ENCODE data around the gene STX18. TPM values are rescaled to one million over a fixed set of nuclear protein-coding genes. Genes with fewer than 3 reads are reported as not detected.
A peak's percentile ranks its signal among the peaks of the same experiment; 100 is the strongest.
"Not testable (repeated sequence)": the region's sequence is repeated elsewhere in the genome, so short reads cannot be mapped to it uniquely, and the experiment has no call there.

Gene STX18
- total RNA-seq = 23.5 TPM

GRCh38 chr4:4541661-4542570 is at the start of gene STX18:
STX18 (minus strand) TSS chr4:4542048; CDS start chr4:4541964, 84 bp downstream.
- intact Hi-C loops (cut with DNase I) = no loop called here
- ATAC-seq (peak; percentile 98), DNase-seq (ENCODE audit: low spot score) (peak; percentile 91)

- ATAC-seq (no peak), DNase-seq (ENCODE audit: low spot score) (no peak)
- intact Hi-C loops (cut with DNase I) = no loop called here
Measured at GRCh38 chr4:4591071-4591470, 49.2 kb upstream of the STX18 start.

- ATAC-seq (no peak), DNase-seq (ENCODE audit: low spot score) (no peak)
- intact Hi-C loops (cut with DNase I) = no loop called here
Measured at GRCh38 chr4:4590546-4590945, 48.7 kb upstream of the STX18 start.

- intact Hi-C loops (cut with DNase I) = no loop called here
- no peak for ATAC-seq
Measured at GRCh38 chr4:4585012-4585670, 43.3 kb upstream of the STX18 start.

GRCh38 chr4:4583606-4584005 is 41.8 kb upstream of the STX18 start:
- DNase-seq (ENCODE audit: low spot score) = no peak
- intact Hi-C loops (cut with DNase I) = no loop called here
- ATAC-seq = no peak

More at GRCh38 chr4:4585012-4585670, 43.3 kb upstream of the STX18 start:
- no peak for DNase-seq (ENCODE audit: low spot score)

- DNase-seq (ENCODE audit: low spot score) (no peak), ATAC-seq (no peak)
- intact Hi-C loops (cut with DNase I) = no loop called here
Measured at GRCh38 chr4:4582653-4583052, 40.8 kb upstream of the STX18 start.

DNA sequence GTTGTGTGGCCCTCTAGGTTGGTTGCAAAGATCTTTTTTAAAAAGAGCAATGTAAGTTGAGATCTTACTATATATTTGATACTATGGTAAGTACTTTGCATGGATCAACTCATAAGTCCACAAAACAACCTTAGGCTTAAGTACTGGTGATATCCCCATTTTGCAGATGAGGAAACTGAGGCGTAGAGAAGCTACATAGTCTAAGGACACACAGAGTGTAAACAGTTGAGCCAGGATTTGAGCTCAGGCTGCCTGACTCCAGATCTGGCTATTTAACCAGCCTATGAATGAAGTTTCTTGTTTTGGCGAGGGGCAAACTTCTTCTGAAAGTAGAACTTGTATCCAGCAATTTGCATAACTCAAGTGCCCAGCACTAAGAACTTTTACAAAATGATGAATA is 38.6 kb upstream of the STX18 start:
- ATAC-seq = no peak
- intact Hi-C loops (cut with DNase I) = no loop called here

DNA sequence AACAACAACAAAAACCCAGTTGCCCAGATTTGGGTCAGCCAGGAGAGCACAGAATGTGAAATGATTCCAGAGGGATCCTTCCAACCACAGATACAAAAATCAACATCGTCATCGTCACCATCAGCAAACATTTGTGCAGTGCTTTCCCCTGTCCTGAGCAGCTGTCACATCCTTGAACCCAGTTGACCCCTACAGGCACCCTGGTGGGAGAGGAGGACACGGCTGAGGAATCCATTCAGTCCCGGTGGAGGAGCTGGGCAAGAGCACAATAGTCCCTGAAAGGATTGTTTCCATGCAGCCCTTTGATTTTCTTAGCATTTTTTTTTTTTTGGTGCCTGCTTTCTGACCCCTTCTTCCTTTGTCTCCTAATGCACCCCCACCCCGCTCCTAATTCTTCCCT is 37.1 kb upstream of the STX18 start:
- ATAC-seq (no peak), DNase-seq (ENCODE audit: low spot score) (no peak)
- intact Hi-C loops (cut with DNase I) = no loop called here

More for the DNA sequence above, 38.6 kb upstream of the STX18 start:
- no peak for DNase-seq (ENCODE audit: low spot score)

DNA sequence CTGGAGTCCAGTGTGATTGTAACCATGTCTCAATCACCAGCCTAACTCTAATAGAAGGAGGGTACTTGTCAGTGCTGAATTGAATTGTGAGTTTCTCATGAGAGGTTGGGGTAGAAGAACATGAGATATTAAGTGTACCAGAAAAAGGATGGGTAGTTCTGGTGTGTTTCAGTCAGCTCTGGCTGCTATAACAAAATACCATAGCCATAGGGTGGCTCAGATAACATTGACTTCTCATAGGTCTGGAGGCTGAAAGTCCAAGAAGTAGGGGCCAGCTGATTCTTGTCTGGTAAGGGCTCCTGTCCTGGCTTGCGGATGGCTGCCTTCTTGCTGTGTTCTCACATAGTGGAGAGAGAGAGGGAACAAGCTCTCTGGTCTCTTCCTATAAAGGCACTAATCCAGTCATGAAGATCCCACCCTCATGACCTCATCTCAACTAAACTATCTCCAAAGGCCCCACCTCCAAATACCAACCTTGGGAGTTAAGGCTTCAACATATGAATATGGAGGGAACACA is 35.6 kb upstream of the STX18 start:
- ATAC-seq (no peak), DNase-seq (ENCODE audit: low spot score) (no peak)
- intact Hi-C loops (cut with DNase I) = no loop called here

- intact Hi-C loops (cut with DNase I) = no loop called here
Measured at GRCh38 chr4:4575284-4576211, 33.7 kb upstream of the STX18 start.

DNA sequence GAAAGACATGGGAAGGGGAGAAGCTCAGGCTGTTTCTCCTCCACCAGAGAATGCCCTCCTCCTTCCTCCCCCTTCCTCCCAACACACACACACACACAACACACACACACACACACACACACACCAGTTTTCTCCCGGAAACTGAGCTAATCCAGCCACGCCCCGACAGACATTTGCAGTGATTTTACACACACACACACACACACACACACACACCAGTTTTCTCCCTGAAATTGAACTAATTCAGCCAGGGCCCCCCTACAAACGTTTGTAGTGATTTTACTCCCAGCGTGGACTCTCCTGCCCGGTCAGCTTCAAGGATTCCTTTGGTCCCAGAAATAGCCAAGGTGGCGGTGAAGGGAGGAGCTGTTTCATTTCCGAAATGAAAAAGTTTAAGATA is 32.9 kb upstream of the STX18 start:
- ATAC-seq (peak; percentile 77), DNase-seq (ENCODE audit: low spot score) (peak; percentile 82)
- intact Hi-C loops (cut with DNase I) = no loop called here

More at GRCh38 chr4:4575284-4576211, 33.7 kb upstream of the STX18 start:
- DNase-seq (ENCODE audit: low spot score) (peak; percentile 72), ATAC-seq (peak; percentile 88)

- intact Hi-C loops (cut with DNase I) = no loop called here
- no peak for DNase-seq (ENCODE audit: low spot score)
- ATAC-seq = no peak
Measured at GRCh38 chr4:4574052-4574451, 32.2 kb upstream of the STX18 start.

DNA sequence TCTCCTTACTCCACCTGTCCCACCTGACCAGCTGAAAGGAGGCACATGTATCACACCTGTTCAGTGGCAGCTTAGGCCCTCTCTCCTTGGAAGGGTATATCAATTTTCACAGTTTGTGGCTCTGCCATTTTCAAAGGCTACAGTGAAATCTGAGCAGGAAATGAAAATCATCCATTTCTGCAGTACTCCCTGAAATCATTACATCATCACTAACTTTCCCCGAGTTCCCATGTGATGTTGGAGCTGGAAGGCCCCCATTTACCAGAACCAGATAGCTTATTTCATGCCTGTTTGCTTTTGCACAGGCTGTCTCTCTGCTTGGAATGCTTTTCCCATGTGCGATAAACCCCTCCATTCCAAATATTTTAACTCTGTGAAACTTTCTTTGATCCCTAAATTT is 31.0 kb upstream of the STX18 start:
- no peak for ATAC-seq
- intact Hi-C loops (cut with DNase I) = no loop called here
- DNase-seq (ENCODE audit: low spot score) = no peak

DNA sequence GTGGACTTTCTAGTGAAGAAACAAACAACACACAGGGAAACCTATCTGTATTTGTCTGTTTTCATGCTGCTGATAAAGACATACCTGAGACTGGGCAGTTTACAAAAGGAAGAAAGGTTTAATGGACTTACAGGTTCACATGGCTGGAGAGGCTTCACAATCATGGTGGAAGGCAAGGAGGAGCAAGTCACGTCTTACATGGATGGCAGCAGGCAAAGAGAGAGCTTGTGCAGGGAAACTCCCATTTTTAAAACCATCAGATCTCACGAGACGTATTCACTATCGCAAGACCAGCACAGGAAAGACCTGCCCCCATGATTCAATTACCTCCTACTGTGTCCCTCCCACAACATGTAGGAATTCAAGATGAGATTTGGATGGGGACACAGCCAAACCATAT is 28.0 kb upstream of the STX18 start:
- DNase-seq (ENCODE audit: low spot score); ATAC-seq; intact Hi-C loops (cut with DNase I): not testable (repeated sequence)

- ATAC-seq = no peak
- intact Hi-C loops (cut with DNase I) = no loop called here
Measured at GRCh38 chr4:4568806-4569427, 27.1 kb upstream of the STX18 start.

DNA sequence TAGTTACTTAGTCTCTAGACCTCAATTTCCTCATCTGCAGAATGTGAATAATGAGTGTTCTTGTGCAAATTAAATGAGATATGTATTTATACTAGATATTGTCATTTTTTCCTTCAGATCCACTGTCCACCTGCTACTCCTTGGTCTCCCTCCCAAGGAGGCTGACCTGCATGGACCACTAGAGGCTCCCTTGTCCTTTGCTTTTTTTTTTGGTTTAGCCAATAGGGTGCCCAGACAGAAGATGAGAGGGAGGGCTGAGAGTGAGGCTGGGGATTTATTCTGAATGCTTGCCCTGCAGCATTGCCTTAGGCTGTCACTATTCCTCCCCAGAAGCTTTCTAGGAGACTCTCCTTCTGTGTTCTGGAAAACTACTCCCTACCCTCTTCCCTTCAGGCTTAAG is 24.5 kb upstream of the STX18 start:
- DNase-seq (ENCODE audit: low spot score); intact Hi-C loops (cut with DNase I); ATAC-seq: not testable (repeated sequence)

More at GRCh38 chr4:4568806-4569427, 27.1 kb upstream of the STX18 start:
- no peak for DNase-seq (ENCODE audit: low spot score)

DNA sequence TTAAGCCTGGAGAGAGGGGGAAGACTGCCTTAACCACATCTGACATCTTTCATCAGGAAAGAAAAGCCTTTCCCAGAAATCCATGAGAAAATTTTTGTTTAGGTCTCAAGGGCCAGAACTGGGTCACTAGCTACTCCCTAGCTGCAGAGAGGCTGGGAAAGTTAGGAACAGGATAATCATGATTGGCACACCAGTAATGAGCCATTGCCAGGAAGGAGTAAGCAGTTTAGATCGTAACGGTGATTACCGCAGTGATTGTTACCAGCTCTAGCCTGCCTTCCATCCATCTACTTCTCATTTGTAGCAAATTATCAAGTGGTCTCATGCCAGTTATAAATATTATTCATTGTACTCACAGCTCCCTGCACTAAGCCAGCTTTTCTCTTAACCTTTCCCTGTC is 22.7 kb upstream of the STX18 start:
- ATAC-seq = no peak
- no peak for DNase-seq (ENCODE audit: low spot score)
- intact Hi-C loops (cut with DNase I) = no loop called here

DNA sequence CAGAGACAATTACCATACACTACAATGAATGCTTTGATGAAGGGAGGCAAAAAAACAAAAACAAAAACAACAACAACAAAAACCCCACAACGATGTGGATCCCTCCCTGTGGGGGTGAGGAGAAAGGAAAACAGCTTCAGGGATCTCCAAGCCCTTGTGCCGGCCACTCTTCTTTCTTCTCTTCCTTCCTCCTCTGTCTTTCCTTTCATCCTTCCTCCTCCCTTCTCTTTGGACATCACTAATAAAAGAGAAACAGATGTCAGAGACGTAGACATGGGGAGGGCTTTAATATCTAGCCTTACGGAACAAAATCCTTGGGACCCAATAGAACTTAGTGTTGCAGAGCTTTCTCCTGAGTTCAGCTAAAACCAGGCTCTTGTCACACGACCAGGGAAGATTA is 18.8 kb upstream of the STX18 start:
- ATAC-seq = no peak
- intact Hi-C loops (cut with DNase I) = no loop called here
- DNase-seq (ENCODE audit: low spot score) = no peak

GRCh38 chr4:4560136-4560535 is 18.3 kb upstream of the STX18 start:
- intact Hi-C loops (cut with DNase I) = no loop called here
- DNase-seq (ENCODE audit: low spot score) (no peak), ATAC-seq (no peak)

Measured in sciatic nerve (tissue), 2 donors.